WI38 (cell line): ENCODE data around the gene LY6G6C.

ENCODE experiments used
- H3K4me3 ChIP-seq: 2 replicates; pipeline ENCODE4 v1.5.1; 2011; ENCODE audit warnings: low read depth, mild to moderate bottlenecking, control low read depth, low read length
- TF ChIP-seq, protein P1 (sequence below): IDR thresholded peaks from 2 replicates; pipeline ENCODE4 v1.5.1; 2012; ENCODE audit warnings: low read depth, mild to moderate bottlenecking, control low read depth, low read length

LY6G6C gene

DNA sequence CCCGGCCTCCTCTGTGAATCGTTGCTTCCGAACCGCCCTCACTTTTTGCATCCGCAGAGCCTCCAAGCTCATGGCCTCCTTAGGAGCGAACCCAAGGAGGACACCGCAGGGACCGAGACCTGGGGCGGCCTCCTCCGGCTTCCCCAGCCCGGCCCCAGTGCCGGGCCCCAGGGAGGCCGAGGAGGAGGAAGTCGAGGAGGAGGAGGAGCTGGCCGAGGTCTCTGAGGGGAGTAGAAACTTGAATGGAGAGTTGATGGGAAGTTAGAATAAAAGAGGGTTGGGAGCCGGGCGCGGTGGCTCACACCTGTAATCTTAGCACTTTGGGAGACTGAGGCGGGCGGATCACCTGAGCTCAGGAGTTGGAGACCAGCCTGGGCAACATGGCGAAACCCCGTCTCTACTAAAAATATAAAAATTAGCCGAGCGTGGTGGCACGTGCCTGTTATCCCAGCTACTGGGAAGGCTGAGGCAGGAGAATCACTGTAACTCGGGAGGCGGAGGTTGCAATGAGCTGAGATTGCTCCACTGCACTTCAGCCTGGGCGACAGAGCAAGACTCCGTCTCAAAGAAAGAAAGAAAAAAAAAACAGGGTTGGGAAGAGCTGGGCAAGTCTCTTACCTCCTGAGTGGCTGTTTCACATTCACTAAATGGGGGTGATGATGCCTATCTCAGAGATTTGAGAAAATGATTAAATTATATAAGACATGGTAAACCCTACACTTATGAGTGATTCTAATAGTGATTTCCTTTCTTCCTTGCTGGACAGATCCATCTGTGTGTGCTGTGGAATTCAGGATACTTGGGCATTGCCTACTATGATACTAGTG, 19.1 kb upstream of the LY6G6C start:
- H3K4me3 ChIP-seq, result peak overlapping the region; percentile 83
- TF ChIP-seq, protein P1, sequence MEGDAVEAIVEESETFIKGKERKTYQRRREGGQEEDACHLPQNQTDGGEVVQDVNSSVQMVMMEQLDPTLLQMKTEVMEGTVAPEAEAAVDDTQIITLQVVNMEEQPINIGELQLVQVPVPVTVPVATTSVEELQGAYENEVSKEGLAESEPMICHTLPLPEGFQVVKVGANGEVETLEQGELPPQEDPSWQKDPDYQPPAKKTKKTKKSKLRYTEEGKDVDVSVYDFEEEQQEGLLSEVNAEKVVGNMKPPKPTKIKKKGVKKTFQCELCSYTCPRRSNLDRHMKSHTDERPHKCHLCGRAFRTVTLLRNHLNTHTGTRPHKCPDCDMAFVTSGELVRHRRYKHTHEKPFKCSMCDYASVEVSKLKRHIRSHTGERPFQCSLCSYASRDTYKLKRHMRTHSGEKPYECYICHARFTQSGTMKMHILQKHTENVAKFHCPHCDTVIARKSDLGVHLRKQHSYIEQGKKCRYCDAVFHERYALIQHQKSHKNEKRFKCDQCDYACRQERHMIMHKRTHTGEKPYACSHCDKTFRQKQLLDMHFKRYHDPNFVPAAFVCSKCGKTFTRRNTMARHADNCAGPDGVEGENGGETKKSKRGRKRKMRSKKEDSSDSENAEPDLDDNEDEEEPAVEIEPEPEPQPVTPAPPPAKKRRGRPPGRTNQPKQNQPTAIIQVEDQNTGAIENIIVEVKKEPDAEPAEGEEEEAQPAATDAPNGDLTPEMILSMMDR, result no peak

- TF ChIP-seq, protein P1, result no peak
- H3K4me3 ChIP-seq, result peak within 1 kb of the TSS; percentile 83
Observed at GRCh38 chr6:31739639-31740396, 18.3 kb upstream of the LY6G6C start, which contains the start of gene MSH5. TSS of gene MSH5 (plus strand) at chr6:31740005. CDS start at chr6:31740467, 462 bp downstream.

DNA sequence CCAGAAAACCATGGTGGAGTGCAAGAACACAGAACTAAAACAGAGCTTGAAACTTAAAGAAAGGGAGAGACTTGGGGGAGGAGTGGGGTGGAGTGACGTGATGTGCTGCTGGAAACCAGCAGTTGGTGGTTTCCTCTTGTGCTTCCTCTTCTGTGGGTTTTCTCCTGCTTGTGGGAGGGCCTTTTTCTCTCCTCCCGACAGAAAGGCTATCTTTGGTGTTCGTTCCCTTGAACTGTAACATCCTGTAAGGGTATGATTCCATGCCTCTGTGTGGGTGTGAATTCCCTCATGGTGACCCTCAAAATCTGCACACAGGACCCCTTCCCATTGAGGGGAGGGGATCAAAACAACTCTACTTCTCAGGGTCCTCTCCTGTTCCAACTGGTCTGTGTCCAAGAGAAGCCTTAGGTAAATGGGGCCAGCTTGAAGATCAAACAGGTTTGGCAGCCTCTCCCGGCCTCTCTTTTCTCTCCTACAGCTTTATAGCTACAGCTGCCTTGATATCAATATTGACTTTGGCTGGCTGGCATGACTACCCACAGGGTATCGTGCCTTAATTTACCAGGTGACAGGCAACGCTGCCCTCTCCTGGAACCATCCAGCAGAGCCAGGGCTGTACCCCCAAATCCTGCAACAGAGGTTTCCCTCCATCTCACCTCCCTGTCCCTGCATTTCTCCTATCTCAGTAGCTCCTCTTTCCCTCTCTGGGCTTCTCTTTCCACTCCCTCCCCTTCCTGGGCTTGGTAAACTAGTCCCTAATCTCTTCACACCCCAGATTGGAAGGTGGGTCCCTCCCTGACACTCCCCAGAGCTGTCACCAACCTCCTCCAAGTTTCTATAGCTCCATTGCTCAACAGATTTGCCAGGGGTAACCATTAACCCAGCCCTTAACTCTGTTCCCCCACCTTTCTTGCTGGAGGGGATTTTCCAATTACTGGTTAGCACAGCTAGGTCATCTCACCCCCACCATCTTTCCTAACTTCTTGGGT, 16.7 kb upstream of the LY6G6C start:
- peak overlapping the region; percentile 30; the same call in 1 of the 2 replicates for H3K4me3 ChIP-seq
- TF ChIP-seq, protein P1, result no peak

DNA sequence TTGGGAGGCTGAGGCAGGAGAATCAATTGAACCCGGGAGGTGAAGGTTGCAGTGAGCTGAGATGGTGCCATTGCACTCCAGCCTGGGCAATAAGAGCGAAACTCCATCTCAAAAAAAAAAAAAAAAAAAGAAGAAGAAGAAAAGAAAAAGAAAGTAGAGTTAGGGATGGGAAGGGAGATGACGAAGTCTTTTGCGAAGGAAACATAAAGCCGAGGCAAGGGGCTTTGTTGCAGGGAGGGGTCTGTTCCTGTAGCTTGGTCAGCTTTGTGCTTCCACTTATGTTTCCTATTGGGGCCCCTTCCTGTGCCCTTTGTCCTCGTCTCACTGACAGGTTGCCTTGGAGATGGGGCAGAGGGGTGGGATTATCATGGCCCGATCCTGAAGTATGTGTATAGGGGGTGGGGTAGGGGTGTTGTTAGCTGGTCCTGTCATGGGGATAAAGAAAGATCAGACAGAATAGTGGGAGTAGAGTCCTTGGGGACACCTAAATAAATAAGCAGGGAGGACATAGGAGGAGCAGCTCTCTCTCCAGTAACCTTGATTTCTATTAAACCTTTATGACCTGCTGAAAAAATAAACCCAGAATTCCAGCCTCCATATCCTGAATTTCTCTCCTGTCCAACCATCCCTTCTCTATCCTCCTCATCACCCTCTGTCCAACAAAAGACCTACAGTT, 15.9 kb upstream of the LY6G6C start:
- TF ChIP-seq, protein P1, result no peak
- no peak overlapping the region for H3K4me3 ChIP-seq

DNA sequence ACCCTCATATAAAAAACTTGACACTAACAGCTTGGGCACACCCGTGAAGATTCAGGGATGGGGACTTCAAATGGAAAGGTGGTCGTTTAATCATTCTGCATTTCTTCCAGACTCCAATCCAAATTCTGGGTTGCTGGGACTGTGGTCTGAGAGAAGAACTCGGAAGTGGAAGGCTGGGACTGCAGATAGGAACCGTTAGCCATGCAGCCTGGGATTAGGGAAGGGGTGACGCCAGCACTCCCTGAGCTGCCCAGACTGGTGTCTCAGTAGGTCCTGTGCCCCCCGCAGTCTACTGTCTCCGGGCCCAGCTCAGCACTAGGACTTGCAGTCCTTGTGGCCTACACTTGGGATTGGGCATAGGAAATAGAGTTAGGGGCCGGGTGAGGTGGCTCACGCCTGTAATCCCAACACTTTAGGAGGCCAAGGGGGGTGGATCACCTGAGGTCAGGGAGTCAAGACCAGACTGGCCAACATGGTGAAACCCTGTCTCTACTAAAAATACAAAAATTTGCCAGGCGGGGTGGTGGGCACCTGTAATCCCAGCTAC, 15.3 kb upstream of the LY6G6C start:
- peak overlapping the region; percentile 100 for H3K4me3 ChIP-seq
- TF ChIP-seq, protein P1, result no peak
